Osteoblast (primary cell): Measurements from ENCODE around the gene FSTL4. TPM values are rescaled to one million over a fixed set of nuclear protein-coding genes. Genes with fewer than 3 reads are reported as not detected.

Experiments used
- DNase-seq: peaks from one replicate; pipeline ENCODE4 v3.0.0; 2011; ENCODE audit warnings: low spot score, mixed read lengths; ENCODE audit not compliant: insufficient read length; ENCODE audit errors: missing footprints
- H2AFZ ChIP-seq: 2 replicates; pipeline ENCODE4 v1.6.0; 2011; ENCODE audit warnings: mild to moderate bottlenecking, low read length
- H3K27ac ChIP-seq: 2 replicates; pipeline ENCODE4 v1.5.1; 2011; ENCODE audit warnings: mild to moderate bottlenecking, low read depth, low read length, moderate library complexity
- H3K27me3 ChIP-seq: 2 replicates; pipeline ENCODE4 v1.6.0; 2012; ENCODE audit warnings: mild to moderate bottlenecking, control low read depth, inconsistent platforms, low read length, moderate library complexity; ENCODE audit not compliant: insufficient read depth
- H3K36me3 ChIP-seq: 2 replicates; pipeline ENCODE4 v1.5.1; 2011; ENCODE audit warnings: mild to moderate bottlenecking, low read length, control low read depth, moderate library complexity; ENCODE audit not compliant: insufficient read depth
- H3K4me1 ChIP-seq: 2 replicates; pipeline ENCODE4 v1.5.1; 2011; ENCODE audit warnings: mild to moderate bottlenecking, low read length, control low read depth, moderate library complexity; ENCODE audit not compliant: insufficient read depth
- H3K4me2 ChIP-seq: 2 replicates; pipeline ENCODE4 v1.6.0; 2011; ENCODE audit warnings: mild to moderate bottlenecking, low read length; ENCODE audit not compliant: insufficient read depth
- H3K4me3 ChIP-seq: fragments of 200-600 bp; sonication (generic); 3 replicates; pipeline ENCODE4 v1.5.1; 2012; ENCODE audit warnings: mild to moderate bottlenecking, low read length, inconsistent platforms; ENCODE audit not compliant: insufficient read depth
- H3K79me2 ChIP-seq: 2 replicates; pipeline ENCODE4 v1.6.0; 2012; ENCODE audit warnings: mild to moderate bottlenecking, low read length, control low read depth, inconsistent platforms; ENCODE audit not compliant: insufficient read depth
- H3K9me3 ChIP-seq: 2 replicates; pipeline ENCODE4 v1.5.1; 2011; ENCODE audit warnings: low read depth, low read length, control low read depth
- H4K20me1 ChIP-seq: 2 replicates; pipeline ENCODE4 v1.6.0; 2012; ENCODE audit warnings: mild to moderate bottlenecking, low read length, control low read depth; ENCODE audit not compliant: insufficient read depth
- total RNA-seq: library from RNA; depleted of rRNA; stranded (reverse); fragments of >200 nt; gene quantifications from 2 replicates; pipeline ENCODE4 v1.2.3, GENCODE V29; 2012
- TF ChIP-seq, protein P1 (sequence below): IDR thresholded peaks from 2 replicates; pipeline ENCODE4 v1.5.1; 2011; ENCODE audit warnings: mild to moderate bottlenecking, low read depth, low read length, moderate library complexity; ENCODE audit errors: extremely low read depth

Gene FSTL4
- total RNA-seq, 1 donor, result not detected

DNA sequence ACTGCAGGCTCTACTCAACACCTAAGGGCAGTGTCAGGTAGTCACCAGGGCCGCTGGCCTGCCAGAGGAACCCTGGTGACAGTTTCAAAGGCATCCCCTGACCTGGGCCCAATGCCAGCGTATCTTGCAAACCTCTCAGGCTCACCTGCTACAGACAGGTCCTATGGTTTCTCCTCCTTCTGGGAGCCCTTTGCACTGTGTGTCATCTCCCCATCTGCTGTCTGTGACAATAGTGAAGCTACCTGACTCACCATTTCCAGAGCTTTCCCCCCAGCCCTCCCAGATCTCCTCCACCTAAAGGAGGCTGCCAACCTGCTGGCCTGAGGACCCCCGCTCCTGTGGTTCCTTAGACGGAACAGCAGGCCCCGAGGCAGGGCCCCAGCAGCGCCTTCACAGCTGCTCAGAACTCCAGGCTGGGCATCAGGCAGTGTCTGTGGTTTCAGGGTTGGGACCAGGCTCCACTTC, 203.1 kb downstream of the FSTL4 start:
- H3K27ac ChIP-seq, result no peak overlapping the region
- no peaks in the 10 kb centered on the region for H3K36me3 ChIP-seq
- no peak overlapping the region for H3K4me2 ChIP-seq
- H3K4me1 ChIP-seq, result no peaks in the 10 kb centered on the region
- H4K20me1 ChIP-seq, result no peaks in the 10 kb centered on the region
- H3K4me3 ChIP-seq, result no peak overlapping the region
- H3K9me3 ChIP-seq, result no peaks in the 10 kb centered on the region
- DNase-seq, result no peak
- TF ChIP-seq, protein P1, sequence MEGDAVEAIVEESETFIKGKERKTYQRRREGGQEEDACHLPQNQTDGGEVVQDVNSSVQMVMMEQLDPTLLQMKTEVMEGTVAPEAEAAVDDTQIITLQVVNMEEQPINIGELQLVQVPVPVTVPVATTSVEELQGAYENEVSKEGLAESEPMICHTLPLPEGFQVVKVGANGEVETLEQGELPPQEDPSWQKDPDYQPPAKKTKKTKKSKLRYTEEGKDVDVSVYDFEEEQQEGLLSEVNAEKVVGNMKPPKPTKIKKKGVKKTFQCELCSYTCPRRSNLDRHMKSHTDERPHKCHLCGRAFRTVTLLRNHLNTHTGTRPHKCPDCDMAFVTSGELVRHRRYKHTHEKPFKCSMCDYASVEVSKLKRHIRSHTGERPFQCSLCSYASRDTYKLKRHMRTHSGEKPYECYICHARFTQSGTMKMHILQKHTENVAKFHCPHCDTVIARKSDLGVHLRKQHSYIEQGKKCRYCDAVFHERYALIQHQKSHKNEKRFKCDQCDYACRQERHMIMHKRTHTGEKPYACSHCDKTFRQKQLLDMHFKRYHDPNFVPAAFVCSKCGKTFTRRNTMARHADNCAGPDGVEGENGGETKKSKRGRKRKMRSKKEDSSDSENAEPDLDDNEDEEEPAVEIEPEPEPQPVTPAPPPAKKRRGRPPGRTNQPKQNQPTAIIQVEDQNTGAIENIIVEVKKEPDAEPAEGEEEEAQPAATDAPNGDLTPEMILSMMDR, result no peak
- H2AFZ ChIP-seq, result no peak overlapping the region
- no peaks in the 10 kb centered on the region for H3K27me3 ChIP-seq
- H3K79me2 ChIP-seq, result no peaks in the 10 kb centered on the region

DNA sequence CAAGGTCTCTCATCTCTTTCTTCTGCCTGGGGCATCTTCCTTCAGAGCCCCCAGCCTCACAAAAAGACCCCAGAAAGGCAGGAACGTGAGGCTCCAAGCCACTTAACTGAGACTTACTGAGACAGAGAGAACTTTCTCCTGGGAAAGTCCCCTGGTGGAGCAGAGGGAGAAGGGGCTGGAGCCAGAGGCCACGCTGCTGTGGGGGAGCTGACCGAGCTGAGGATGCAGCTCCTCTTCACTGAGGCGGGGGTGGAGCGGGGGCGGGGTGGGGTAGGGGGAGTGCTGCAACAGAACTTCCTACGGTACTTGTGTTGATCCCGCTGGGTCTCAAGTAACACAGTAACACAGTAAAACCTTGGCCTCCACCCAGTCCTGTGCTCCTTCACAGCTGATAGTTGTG, 204.0 kb downstream of the FSTL4 start:
- Histone ChIP-seq H3K27me3 (no peaks in the 10 kb centered on the region), H3K4me1 (no peaks in the 10 kb centered on the region), H3K4me3 (no peak overlapping the region), H3K36me3 (no peaks in the 10 kb centered on the region), H2AFZ (no peak overlapping the region), H3K9me3 (no peaks in the 10 kb centered on the region), H3K27ac (no peak overlapping the region), H3K4me2 (no peak overlapping the region), H3K79me2 (no peaks in the 10 kb centered on the region), H4K20me1 (no peaks in the 10 kb centered on the region)
- TF ChIP-seq, protein P1, result no peak
- no peak for DNase-seq

DNA sequence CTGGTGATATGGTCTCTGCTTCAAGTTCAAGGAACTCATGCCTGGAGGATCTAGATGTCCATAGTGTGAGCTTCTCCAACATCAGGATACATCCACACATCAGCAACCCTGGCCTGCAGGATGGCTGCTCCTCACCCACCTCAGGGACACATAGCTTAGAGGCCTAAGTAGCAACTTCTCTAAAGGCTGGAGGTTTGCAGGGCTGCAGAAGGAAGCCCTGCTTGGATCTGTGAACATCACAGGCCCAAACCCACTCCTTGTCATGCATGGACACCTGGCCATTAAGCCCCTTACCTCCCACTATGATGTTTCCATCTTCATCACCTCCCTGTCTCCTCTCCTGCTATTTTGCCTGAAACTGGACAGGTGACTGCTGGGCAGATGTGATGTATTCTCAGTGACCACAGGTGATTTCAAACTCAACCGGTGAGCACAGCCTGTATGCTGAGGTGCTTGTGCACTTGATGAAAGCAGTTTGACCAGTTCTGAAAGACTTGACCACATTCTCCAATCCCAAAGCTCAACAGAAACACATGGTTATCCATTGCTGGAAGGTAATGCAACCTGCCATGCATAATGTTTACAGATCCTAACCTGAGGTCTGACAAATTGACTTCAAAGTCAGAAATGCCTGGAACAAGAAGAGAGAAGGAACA, 205.2 kb downstream of the FSTL4 start:
- Histone ChIP-seq H3K4me2 (no peak overlapping the region), H3K4me1 (no peaks in the 10 kb centered on the region), H3K36me3 (no peaks in the 10 kb centered on the region), H3K4me3 (no peak overlapping the region), H3K9me3 (no peaks in the 10 kb centered on the region), H3K27me3 (no peaks in the 10 kb centered on the region), H3K27ac (no peak overlapping the region), H2AFZ (no peak overlapping the region), H4K20me1 (no peaks in the 10 kb centered on the region), H3K79me2 (no peaks in the 10 kb centered on the region)
- TF ChIP-seq, protein P1, result no peak
- DNase-seq, result no peak

DNA sequence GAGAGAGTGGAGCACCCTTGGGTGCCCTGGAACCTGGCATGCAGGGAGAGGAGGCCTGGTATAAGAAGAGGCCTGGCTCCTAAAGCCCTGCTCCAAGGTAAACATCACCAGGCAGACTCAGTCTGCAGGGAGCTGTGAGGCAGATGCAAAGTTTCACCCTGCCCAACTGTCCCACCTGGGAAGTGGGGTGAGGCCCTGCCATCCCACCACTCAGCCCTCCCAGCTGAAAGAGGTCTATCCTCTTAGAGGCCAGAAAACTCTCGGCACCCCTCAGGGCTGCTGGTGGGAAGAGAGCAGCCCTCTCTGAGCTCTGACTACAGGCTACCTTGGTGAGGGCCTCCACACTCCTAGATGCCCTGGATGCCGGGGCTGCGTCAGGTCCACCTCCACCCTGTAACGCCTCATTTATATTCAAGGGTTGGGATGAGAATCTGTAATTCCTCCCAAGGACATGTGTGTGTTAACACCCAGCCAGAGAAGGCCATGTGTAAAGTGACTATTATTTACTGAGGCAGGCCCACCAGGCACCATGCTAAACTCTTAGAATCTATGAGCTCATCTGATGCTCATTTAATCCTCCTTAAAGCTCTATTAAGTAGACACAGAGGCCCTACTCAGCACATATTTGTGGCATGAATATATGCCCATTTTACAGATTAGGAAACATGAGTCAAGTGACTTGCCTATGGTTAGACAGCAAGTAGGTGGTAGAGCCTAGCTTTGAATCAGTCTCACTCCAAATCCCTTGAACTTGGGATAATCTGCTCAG, 205.9 kb downstream of the FSTL4 start:
- Histone ChIP-seq H3K36me3 (no peaks in the 10 kb centered on the region), H2AFZ (no peak overlapping the region), H3K79me2 (no peaks in the 10 kb centered on the region), H3K27me3 (no peaks in the 10 kb centered on the region), H4K20me1 (no peaks in the 10 kb centered on the region), H3K9me3 (no peaks in the 10 kb centered on the region), H3K4me2 (no peak overlapping the region), H3K4me1 (no peaks in the 10 kb centered on the region), H3K4me3 (no peak overlapping the region), H3K27ac (no peak overlapping the region)
- TF ChIP-seq, protein P1, result no peak
- no peak for DNase-seq
